ENCODE data around the gene COQ8A.
"Not testable (repeated sequence)": the region's sequence is repeated elsewhere in the genome, so short reads cannot be mapped to it uniquely, and the experiment has no call there.

Gene COQ8A

GRCh38 chr1:226949401-226949800 lies 9.3 kb downstream of the COQ8A start:
- DNase-seq: no peak
- in situ Hi-C loops (cut with MboI; ENCODE audit: low pct_unique_long_range_greater_than_20kb, low sequenced_read_pairs): no loop called here

GRCh38 chr1:226950316-226950715 lies 10.2 kb downstream of the COQ8A start:
- DNase-seq: no peak
- in situ Hi-C loops (cut with MboI; ENCODE audit: low pct_unique_long_range_greater_than_20kb, low sequenced_read_pairs): no loop called here

- in situ Hi-C loops (cut with MboI; ENCODE audit: low pct_unique_long_range_greater_than_20kb, low sequenced_read_pairs): no loop called here
- no peak for DNase-seq
Observed at GRCh38 chr1:226950871-226951270, 10.8 kb downstream of the COQ8A start.

GRCh38 chr1:226951286-226952117 lies 11.4 kb downstream of the COQ8A start:
- in situ Hi-C loops (cut with MboI; ENCODE audit: low pct_unique_long_range_greater_than_20kb, low sequenced_read_pairs): no loop called here
- no peak for DNase-seq

- DNase-seq: no peak
Observed at GRCh38 chr1:226952118-226952441, 12.0 kb downstream of the COQ8A start.

GRCh38 chr1:226953175-226953800 lies 13.2 kb downstream of the COQ8A start:
- in situ Hi-C loops (cut with MboI; ENCODE audit: low pct_unique_long_range_greater_than_20kb, low sequenced_read_pairs): no loop called here
- DNase-seq: no peak

More at GRCh38 chr1:226952118-226952441, 12.0 kb downstream of the COQ8A start:
- in situ Hi-C loops (cut with MboI; ENCODE audit: low pct_unique_long_range_greater_than_20kb, low sequenced_read_pairs): no loop called here

- in situ Hi-C loops (cut with MboI; ENCODE audit: low pct_unique_long_range_greater_than_20kb, low sequenced_read_pairs): no loop called here
Observed at GRCh38 chr1:226954337-226954736, 14.2 kb downstream of the COQ8A start.

GRCh38 chr1:226954777-226955176 lies 14.7 kb downstream of the COQ8A start:
- no peak for DNase-seq
- in situ Hi-C loops (cut with MboI; ENCODE audit: low pct_unique_long_range_greater_than_20kb, low sequenced_read_pairs): no loop called here

More at GRCh38 chr1:226954337-226954736, 14.2 kb downstream of the COQ8A start:
- DNase-seq: no peak

GRCh38 chr1:226955857-226956256 lies 15.8 kb downstream of the COQ8A start:
- in situ Hi-C loops (cut with MboI; ENCODE audit: low pct_unique_long_range_greater_than_20kb, low sequenced_read_pairs); DNase-seq: not testable (repeated sequence)

- DNase-seq: no peak
- in situ Hi-C loops (cut with MboI; ENCODE audit: low pct_unique_long_range_greater_than_20kb, low sequenced_read_pairs): no loop called here
Observed at GRCh38 chr1:226956942-226957713, 17.0 kb downstream of the COQ8A start.

GRCh38 chr1:226957714-226958113 lies 17.6 kb downstream of the COQ8A start:
- in situ Hi-C loops (cut with MboI; ENCODE audit: low pct_unique_long_range_greater_than_20kb, low sequenced_read_pairs): no loop called here
- no peak for DNase-seq

GRCh38 chr1:226958300-226958699 lies 18.2 kb downstream of the COQ8A start:
- in situ Hi-C loops (cut with MboI; ENCODE audit: low pct_unique_long_range_greater_than_20kb, low sequenced_read_pairs): no loop called here
- DNase-seq: no peak

GRCh38 chr1:226960256-226960655 lies 20.2 kb downstream of the COQ8A start:
- in situ Hi-C loops (cut with MboI; ENCODE audit: low pct_unique_long_range_greater_than_20kb, low sequenced_read_pairs): no loop called here
- DNase-seq: no peak

- DNase-seq: no peak
- in situ Hi-C loops (cut with MboI; ENCODE audit: low pct_unique_long_range_greater_than_20kb, low sequenced_read_pairs): no loop called here
Observed at GRCh38 chr1:226960944-226961765, 21.1 kb downstream of the COQ8A start.

GRCh38 chr1:226962421-226963391 lies 22.6 kb downstream of the COQ8A start:
- no peak for DNase-seq
- in situ Hi-C loops (cut with MboI; ENCODE audit: low pct_unique_long_range_greater_than_20kb, low sequenced_read_pairs): no loop called here

GRCh38 chr1:226964068-226964425 lies 24.0 kb downstream of the COQ8A start:
- in situ Hi-C loops (cut with MboI; ENCODE audit: low pct_unique_long_range_greater_than_20kb, low sequenced_read_pairs): no loop called here
- DNase-seq: peak; percentile 21

GRCh38 chr1:226964611-226965486 lies 24.8 kb downstream of the COQ8A start:
- DNase-seq: no peak
- in situ Hi-C loops (cut with MboI; ENCODE audit: low pct_unique_long_range_greater_than_20kb, low sequenced_read_pairs): no loop called here
